Peyer's patch (tissue), 4 donors: ENCODE results near the gene ZIC4. TPM values are rescaled to one million over a fixed set of nuclear protein-coding genes. Genes with fewer than 3 reads are reported as not detected.

Experiments
- DNase-seq, 3 donors: peaks; one replicate each; pipeline ENCODE4 v3.0.0-alpha.2; 2017 to 2019
- H3K27ac ChIP-seq, 4 donors: fragments of 200-600 bp; sonication (generic); one replicate each; pipeline ENCODE4 v1.5.1; 2016 to 2019
- H3K27me3 ChIP-seq, 2 donors: fragments of 200-600 bp; sonication (generic); one replicate each; pipeline ENCODE4 v1.5.1; 2019
- H3K36me3 ChIP-seq, 3 donors: fragments of 200-600 bp; sonication (generic); one replicate each; pipeline ENCODE4 v1.5.1; 2016 to 2019
- H3K4me1 ChIP-seq, 4 donors: fragments of 200-600 bp; sonication (generic); one replicate each; pipeline ENCODE4 v1.5.1; 2016 to 2019
- H3K4me3 ChIP-seq, 4 donors: fragments of 200-600 bp; sonication (generic); 1 replicate in 3 of 4; 2 replicates in 1 of 4; pipeline ENCODE4 v1.5.1; 2016 to 2019; ENCODE audit warnings: mild to moderate bottlenecking in 1 of 4
- H3K9me3 ChIP-seq, 4 donors: fragments of 200-600 bp; sonication (generic); one replicate each; pipeline ENCODE4 v1.5.1; 2016 to 2019; ENCODE audit warnings: mild to moderate bottlenecking in 1 of 4
- CTCF ChIP-seq, 6 experiments: fragments of 450-650 bp in 4 of 6; fragments of 200-600 bp in 2 of 6; sonication (generic) in 1 of 6; IDR thresholded peaks; one replicate each; pipeline ENCODE4 v1.5.1; 2017 to 2019; ENCODE audit warnings: antibody characterized with exemption in 6 of 6, mild to moderate bottlenecking in 3 of 6, moderate library complexity in 1 of 6
- POLR2A ChIP-seq, 2 donors: fragments of 450-650 bp; IDR thresholded peaks; one replicate each; pipeline ENCODE4 v1.5.1; 2017; ENCODE audit warnings: antibody characterized with exemption in 2 of 2, mild to moderate bottlenecking in 2 of 2, moderate library complexity in 2 of 2
- total RNA-seq, 4 donors: library from RNA; depleted of rRNA; stranded (reverse); fragments of >200 nt; gene quantifications; one replicate each; pipeline ENCODE4 v1.1.0, GENCODE V29; 2016

Gene ZIC4
- total RNA-seq, 4 donors from 2014 or later = not detected

GRCh38 chr3:147423537-147423797 lies 17.1 kb upstream of the ZIC4 start:
- TF ChIP-seq CTCF (IDR thresholded peaks at IDR 0.05) = no peak
- TF ChIP-seq POLR2A (IDR thresholded peaks at IDR 0.05) = no peak
- no peak for DNase-seq
- H3K27ac ChIP-seq = no peak overlapping the region
- H3K27me3 ChIP-seq = peaks cover 0 to 58% of the 10 kb centered on the region in 2 donors
- H3K4me1 ChIP-seq = peaks cover 0 to 16% (median 0%) of the 10 kb centered on the region in 4 donors
- H3K36me3 ChIP-seq = no peaks in the 10 kb centered on the region
- no peak overlapping the region for H3K4me3 ChIP-seq
- no peaks in the 10 kb centered on the region for H3K9me3 ChIP-seq

- no peak for DNase-seq
- no peaks in the 10 kb centered on the region for H3K36me3 ChIP-seq
- TF ChIP-seq POLR2A (IDR thresholded peaks at IDR 0.05) (no peak), CTCF (IDR thresholded peaks at IDR 0.05) (no peak)
Observed at GRCh38 chr3:147422601-147423536, 16.5 kb upstream of the ZIC4 start.

GRCh38 chr3:147422196-147422595 lies 15.9 kb upstream of the ZIC4 start:
- H3K4me1 ChIP-seq = peaks cover 0 to 16% (median 0%) of the 10 kb centered on the region in 4 donors
- no peak for TF ChIP-seq CTCF (IDR thresholded peaks at IDR 0.05)
- TF ChIP-seq POLR2A (IDR thresholded peaks at IDR 0.05) = no peak
- no peaks in the 10 kb centered on the region for H3K9me3 ChIP-seq
- no peak for DNase-seq
- peaks cover 0 to 58% of the 10 kb centered on the region in 2 donors for H3K27me3 ChIP-seq
- H3K36me3 ChIP-seq = no peaks in the 10 kb centered on the region
- no peak overlapping the region for H3K27ac ChIP-seq
- no peak overlapping the region for H3K4me3 ChIP-seq

More at GRCh38 chr3:147422601-147423536, 16.5 kb upstream of the ZIC4 start:
- Histone ChIP-seq H3K4me1 (peaks cover 0 to 16% (median 0%) of the 10 kb centered on the region in 4 donors), H3K27me3 (peaks cover 0 to 58% of the 10 kb centered on the region in 2 donors), H3K4me3 (no peak overlapping the region), H3K9me3 (no peaks in the 10 kb centered on the region), H3K27ac (no peak overlapping the region)

- Histone ChIP-seq H3K27me3 (peaks cover 0 to 58% of the 10 kb centered on the region in 2 donors), H3K36me3 (no peaks in the 10 kb centered on the region), H3K4me3 (no peak overlapping the region), H3K27ac (no peak overlapping the region), H3K4me1 (peaks cover 0 to 16% (median 0%) of the 10 kb centered on the region in 4 donors), H3K9me3 (no peaks in the 10 kb centered on the region)
- DNase-seq = no peak
- TF ChIP-seq POLR2A (IDR thresholded peaks at IDR 0.05) (no peak), CTCF (IDR thresholded peaks at IDR 0.05) (no peak)
Observed at GRCh38 chr3:147421184-147421912, 15.0 kb upstream of the ZIC4 start.

GRCh38 chr3:147420353-147421183 lies 14.2 kb upstream of the ZIC4 start:
- no peak overlapping the region for H3K4me3 ChIP-seq
- H3K4me1 ChIP-seq = peaks cover 0 to 16% (median 0%) of the 10 kb centered on the region in 4 donors
- no peak for DNase-seq
- peaks cover 0 to 58% of the 10 kb centered on the region in 2 donors for H3K27me3 ChIP-seq
- no peak overlapping the region for H3K27ac ChIP-seq
- no peaks in the 10 kb centered on the region for H3K9me3 ChIP-seq
- no peak for TF ChIP-seq CTCF (IDR thresholded peaks at IDR 0.05)
- TF ChIP-seq POLR2A (IDR thresholded peaks at IDR 0.05) = no peak
- H3K36me3 ChIP-seq = no peaks in the 10 kb centered on the region
